22Rv1 (cell line): ENCODE measurements around the gene CDCA8.

ENCODE experiments used
- CTCF ChIP-seq: fragments of 450-650 bp; IDR thresholded peaks from 2 replicates; pipeline ENCODE4 v1.5.1; 2017; ENCODE audit warnings: mild to moderate bottlenecking
- ZFX ChIP-seq: fragments of 450-650 bp; IDR thresholded peaks from 2 replicates; pipeline ENCODE4 v1.6.1; 2017; ENCODE audit warnings: antibody characterized with exemption, borderline replicate concordance

GRCh38 chr1:37739222-37739621 lies 46.9 kb downstream of the CDCA8 start:
- TF ChIP-seq CTCF, result no peak
- no peak for TF ChIP-seq ZFX
